HG02852 (cell line): Measurements from ENCODE around the gene NR2F1-AS1.

Experiments
- ATAC-seq: cut with Tn5 transposase; IDR thresholded peaks from one replicate; pipeline ENCODE4 v1.9.1; 2021; ENCODE audit warnings: mild to moderate bottlenecking, moderate library complexity; ENCODE audit not compliant: unreplicated experiment

NR2F1-AS1 gene

DNA sequence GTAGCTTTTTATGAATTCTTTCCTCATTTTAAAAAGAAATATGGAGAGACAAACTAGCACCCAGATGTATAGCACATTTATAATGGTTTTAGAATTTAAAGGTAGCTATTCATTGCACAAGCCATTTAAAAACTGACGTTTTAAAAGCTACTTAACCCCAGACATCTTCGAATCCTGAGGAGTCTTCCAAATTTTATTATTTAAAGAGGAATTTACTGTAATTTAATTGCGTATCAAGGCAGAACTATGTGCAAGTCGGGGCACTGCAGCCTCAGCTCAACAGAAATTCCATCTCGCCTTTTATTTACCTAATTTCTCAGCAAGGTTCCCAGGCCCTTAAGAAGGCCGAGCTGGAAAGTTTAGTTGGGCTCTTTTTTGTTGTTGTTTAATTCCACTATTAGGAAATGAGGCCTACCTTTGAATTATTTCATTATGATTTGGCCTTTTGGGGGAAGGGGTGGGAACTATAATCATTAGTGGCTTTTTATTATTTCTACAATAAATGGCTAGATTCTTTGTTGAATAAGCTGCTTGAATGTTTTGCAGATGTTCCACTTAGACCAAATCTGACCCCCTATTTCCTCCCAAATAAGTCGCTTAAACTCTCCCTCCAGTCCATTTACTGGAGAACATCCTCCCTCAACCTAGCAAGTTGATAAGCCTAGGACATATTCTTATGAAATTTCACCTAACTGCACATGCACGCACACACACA lies 22.2 kb upstream of the NR2F1-AS1 start:
- no peak for ATAC-seq

DNA sequence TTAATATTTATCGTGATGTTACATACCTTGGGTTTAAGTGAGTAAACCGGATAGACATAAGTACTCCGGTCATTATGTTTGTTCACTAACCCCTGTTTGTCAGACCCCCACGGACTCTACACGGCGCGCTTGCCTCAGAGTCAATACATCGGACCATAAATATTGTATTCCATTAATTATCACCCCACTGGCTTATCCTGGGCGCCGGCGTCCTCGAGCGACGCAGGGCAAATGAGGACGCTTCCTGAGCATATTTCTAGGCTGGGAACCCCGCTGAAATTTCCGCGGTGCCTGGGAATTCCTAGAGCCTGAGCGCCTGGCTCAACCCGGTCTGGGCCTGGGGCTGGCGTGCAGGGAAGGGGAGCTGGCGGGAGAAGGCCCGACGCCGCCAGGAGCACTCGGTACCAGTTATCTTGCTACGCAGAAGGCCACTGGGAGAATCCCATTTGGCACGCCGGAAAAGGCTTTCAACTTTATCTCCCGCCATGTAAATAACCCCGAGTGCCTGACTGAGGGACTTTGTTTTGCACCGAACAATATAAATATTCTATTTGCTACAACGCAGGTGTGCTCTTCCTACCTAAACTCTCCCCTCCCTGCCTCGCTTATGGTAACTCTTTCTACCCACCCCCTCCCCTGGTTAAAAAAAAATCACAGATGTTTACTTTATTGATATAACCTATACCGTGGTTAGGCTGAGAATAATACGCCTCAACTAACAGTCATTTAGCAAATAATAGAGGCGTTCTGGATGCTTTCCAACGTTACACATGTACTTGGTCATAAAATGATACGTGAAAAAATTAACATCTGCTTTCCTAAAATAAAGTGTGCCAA lies 21.4 kb upstream of the NR2F1-AS1 start:
- no peak for ATAC-seq

DNA sequence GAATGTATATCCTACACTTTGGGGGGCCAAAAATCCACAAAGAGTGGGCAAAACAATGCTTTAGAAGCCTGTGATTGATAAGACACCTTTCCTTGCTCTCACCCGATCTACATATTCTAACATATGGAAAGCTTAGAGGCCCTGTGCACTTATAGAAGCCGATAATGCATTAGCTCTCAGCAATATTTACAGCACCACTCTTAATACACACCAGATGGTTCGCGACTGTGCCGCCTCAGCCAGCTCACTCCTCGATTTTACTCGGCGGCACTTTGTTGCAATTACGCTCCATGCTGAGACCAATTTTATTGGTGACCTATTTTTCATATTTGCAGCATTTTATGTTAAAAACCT lies 20.8 kb upstream of the NR2F1-AS1 start:
- no peak for ATAC-seq

DNA sequence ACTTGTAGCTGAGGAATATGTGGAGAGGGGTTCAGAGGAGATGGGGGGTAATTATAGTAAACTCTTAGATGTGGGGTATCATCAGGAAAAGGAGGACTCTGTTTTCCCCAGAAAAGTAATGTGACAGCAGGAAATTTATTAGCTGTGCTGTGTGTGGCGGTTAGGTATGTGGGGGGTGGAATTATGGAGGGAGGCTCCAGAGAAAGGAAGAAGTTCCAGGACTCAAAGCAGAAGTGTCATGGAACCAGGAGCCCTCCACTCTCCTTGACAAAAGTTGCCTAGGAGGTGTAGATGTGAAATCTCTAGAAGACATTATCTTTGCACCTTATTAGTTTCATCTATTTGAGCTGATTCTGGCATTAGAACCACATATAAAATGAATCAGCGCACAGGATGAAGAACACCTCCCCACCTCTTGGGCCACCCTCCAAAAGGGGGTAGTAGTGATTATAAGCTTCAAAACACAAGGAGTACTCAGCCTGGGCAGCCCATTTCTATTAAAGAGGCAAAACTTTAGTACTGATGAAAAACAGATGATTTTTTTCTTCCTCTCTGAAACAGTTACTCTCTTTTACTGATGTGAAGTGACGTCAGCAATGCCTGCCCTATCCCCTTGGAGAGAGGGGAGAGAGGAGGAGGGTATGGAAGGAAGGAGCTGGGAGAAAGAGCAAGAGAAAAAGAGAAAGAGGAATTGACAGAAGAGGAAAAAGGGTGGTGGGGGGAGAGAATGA lies 20.2 kb upstream of the NR2F1-AS1 start:
- ATAC-seq, result no peak

DNA sequence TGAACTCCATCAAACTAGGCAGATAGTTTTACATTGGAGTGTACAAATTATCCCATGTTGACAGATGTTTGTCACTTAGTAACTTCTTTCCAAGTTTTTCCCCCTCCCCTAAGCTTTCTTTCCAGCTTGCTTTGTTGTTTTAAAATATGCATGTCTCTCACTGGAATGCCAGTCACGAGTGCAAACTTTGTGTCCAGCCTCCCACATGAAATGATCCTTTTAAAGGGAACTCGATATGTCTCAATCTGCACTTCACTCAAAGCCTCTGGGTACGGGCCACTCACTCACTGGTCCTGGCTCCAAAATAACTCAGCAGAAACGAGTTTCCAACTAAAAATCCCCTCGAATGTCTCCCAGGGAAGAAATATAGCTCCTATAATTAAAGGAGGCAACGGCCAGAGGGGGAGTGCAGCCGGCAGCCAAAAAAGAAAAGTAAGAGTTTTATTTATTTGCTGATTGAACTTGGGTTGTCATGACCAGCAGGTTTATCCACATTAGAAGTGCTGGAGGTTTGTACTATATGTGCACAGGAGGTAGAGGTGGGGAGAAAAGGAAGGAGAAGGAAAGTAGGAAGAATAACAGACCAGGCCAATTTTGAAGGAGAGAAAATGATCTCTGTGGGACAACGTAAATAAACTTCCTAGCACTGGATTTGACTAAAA lies 19.5 kb upstream of the NR2F1-AS1 start:
- no peak for ATAC-seq

DNA sequence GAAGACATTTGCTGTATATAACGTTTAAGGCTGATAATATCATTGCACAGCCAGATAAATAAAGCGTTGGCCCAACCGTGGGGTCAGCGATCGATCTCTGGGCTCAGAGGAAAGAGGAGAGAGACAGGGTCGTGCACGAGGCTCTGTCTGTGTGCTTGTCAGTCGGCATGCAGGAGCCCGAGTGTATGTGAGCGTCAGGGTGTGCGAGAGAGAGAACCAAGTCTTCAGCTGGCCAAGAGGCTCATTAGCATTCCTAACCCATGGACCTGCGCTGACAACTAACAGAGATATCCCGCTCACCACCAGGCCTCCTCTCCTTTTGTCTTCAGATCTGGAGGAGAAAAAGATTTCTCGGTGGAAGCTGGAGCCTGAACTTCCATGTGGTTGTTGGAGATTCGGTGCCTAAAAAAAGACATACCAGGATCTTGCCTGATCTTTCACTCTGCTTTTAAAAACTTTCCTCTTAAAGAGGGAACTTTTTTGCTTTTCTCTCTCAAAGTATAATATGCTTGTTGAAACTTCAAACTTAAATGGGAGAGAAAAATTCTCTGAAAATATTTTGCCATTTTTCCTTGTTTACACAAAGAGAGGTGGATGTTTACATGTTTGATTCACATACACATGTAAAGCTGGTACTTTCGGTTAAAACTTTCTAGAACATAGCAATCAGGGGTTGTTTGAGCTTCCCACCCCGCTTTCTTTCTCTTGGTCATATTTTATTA lies 18.5 kb upstream of the NR2F1-AS1 start:
- ATAC-seq, result no peak

DNA sequence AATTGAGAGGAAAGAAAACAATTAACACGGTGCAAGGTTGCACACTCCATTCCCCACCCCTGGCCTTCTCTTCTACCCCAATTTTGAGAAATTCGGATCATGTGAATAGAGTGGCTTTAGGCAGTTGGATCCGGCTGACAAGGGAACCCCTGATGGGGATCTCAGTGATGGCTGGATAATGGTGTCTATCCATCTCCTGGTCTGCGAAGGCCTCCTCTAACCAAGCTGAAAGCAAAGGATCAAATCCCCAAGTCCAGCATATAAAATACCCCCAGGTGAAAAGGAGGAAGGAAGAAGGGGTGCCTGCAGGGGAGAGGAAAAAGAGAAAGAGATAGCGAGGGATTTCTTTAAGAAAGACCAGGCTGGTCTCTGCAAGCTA lies 18.0 kb upstream of the NR2F1-AS1 start:
- ATAC-seq, result no peak

DNA sequence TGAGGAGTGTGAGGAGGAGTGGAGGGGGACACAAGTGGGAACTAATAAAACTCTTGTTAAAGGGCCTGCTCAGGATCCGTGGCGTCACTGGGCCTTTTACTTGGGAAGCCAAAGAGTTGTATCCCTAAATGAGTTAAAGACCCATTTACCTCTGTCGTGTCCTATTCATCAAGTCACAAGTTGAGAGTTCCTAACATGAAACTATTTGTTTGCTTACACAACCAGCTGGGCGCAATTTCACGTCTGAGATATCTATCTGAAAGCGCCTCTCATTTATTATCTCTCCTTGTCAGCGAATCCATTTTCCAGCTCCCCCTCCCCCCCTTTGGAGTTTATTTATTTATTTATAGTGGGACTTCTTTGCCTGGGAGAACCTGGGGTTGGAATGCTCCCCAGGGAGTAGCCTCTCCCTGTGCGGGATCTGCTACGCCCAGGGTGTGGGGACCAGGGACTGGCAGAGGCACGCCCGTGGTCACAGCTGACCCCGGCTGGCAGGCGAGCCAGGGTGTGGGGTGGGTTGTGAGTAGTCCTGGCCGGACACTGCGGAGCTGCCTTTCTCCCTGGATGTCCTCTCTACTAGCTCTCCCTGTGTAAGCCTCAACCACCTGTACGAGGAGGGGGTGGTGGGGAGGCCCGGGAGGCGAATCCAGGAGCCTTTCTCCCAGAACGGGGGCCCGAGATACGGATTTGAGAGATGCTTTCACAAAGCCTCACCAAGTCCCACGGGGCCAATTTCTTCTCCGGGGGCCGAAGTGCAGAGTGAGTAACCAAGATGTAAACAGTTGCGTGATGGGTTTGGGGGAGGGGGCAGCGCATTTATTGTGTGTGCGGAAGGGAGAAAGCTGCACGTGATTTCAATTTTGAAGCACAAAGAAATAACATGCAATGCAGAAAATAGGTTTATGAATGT lies 17.3 kb upstream of the NR2F1-AS1 start:
- ATAC-seq, result no peak

DNA sequence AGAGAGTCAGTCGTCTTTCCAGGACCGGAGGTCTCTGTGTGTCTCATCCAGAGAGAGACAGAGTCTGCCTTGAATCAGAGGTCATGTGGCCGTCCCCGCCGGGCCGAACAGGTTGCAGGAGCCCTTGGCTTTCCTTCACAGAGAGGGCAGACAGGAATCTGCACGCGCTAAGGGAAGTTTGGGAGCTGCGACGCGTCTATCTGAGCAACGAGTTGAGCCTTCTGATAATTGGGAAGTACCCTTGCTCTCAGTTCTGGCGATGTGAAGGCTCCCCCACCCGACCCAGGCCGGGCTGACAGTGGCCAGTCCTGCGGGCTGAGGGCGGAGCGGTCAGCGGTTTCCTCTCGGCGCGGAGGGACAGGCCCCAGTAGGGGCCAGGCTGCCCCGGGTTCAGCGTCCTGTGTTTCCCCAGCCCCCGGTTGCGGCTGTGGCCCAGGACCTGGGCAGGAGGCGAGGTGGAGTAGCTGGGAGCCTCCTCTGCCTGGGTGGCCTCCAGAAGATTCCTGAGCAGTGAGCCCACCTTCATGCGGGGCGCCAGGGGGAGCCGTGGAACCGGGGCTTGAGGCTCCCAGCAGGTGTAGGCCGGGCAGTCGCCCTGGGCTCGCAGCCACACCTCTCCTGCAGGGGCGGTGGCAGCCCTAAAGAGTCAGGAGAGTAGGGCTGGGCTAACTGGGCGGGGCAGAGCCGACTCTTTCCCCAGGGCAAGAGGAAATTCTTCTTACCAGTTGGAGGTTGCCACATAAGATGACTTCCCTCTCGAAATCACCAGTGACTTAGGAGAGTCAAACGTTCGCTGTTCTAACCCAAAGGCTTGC lies 15.9 kb upstream of the NR2F1-AS1 start:
- ATAC-seq, result no peak

DNA sequence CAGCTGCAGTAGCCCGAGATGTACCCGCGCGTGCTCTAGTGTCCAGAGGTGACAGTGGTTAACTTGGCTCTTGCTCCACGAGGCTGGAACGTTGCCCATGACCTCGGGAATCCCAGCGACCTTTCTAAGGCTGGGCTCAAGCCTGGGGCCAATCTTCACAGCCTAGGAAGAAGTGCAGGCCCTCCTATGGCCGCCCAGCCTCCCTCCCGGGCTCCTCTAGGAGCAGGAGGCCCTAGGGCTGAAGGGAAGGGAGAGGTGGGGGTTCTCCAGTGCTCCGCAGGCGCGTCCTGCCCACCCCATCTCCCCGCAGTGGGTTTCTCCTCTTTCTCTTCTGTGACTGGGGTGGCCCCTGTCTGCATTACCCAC lies 15.3 kb upstream of the NR2F1-AS1 start:
- ATAC-seq, result no peak

DNA sequence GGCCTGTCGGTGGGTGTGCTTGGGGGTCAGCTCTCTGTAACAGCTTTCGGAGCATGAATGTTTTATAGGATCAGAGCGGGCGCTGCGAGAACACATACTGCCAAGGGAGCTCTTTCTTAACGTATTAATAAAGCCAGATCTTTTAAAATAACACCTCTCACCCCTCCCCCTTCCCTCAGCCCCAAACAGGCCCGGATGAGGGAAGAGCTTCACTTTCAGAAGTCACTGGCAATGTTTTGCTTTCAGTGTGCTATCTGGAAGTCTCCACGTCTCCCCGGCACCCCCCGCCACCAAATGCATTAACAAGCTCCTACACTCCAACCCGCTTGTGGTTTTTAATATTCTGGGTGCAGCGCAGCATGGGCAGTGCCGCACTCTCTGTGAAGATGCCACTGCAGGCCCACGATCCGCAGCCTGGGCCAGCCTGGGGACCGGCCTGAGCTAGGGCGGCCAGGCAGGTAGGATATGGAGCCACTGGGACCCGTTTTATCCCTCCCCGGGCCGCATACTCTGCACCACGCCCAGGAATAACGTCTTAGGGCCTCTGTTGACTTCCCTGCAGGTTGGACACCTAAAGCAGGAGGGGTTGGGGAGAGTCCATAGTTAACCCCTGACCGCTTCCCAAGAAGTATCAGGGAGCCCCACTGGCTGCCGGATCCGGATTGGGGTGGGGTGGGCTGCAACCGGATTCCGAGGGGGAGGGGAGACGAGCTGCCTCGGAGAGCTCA lies 14.6 kb upstream of the NR2F1-AS1 start:
- ATAC-seq, result no peak

DNA sequence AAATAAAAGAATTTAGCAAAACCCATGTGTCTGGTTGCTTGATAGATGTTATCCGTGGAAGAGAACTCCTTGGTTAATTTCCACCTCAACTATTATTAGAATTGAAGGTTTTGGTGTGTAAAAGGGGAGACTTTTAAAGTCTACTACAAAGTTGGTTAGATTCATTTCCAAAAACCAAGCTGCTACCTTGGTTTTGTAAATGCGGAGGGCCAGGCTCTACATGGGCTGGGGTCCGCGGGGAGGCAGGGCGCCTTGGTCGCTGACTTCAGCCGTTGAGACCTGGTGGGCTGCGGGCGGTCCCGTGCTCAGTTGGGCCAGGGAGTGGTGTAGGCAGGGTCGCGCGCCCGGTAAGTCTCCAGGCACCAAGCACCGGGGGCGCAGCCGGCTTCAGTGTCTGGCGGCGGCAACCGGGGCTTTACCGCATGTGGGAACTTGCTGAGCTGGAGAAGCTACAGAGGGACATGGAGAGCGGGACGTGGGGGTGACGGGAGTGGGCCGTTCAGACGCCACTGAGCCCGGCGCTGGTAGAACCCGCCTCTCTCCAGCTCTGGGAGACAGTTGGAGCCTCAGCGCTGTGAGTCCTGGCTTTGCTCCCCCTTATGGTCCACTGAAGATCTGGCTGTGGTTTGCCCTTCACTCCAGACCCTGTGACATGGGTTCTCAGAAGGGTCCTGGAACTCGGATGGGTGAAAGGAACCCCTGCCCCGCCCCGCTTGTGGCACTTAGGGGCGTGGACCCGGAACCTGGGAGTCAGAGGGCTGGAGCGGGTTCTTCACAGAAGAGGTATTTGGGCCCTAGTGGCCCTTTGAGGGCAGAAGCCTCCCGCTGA lies 13.8 kb upstream of the NR2F1-AS1 start:
- no peak for ATAC-seq

DNA sequence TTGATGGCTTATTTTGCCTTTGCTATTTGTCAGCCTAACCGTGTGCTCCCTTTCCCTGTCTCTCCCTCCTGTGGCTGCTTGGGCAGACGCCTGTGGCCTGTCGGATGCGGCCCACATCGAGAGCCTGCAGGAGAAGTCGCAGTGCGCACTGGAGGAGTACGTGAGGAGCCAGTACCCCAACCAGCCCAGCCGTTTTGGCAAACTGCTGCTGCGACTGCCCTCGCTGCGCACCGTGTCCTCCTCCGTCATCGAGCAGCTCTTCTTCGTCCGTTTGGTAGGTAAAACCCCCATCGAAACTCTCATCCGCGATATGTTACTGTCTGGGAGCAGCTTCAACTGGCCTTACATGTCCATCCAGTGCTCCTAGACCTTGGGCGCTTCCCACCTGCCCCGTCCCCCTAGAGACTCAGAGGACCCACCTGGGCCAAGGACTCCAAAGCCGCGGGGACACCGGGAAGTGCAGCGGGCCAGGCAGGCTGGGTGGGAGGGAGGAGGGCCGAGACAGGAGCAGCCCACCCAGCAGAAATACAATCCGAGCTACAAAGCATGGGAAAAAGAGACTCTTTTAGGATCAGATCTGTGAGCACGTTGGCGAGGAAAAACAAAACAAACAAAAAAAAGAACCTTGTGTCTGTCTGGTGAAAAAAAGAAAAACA lies 12.6 kb upstream of the NR2F1-AS1 start:
- ATAC-seq, result no peak

DNA sequence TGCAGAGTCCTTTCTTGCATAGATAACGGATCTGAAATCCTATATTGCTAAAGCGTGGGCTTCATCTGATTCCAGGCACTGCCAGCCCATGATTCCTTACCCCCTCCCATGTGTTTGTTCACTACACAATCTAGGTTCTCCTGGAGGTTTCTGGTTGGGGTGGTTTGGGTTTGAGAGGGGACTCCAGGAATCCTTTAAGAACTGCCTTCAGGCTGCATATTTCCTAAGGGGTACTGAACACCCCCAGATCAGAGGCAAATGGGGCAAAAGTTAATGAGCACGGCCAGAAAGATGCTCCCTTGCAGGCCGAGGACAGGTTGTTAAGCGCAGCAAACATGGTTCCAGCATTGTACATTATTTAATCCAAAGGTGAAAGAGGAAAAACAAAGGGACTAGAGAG lies 11.9 kb upstream of the NR2F1-AS1 start:
- no peak for ATAC-seq

DNA sequence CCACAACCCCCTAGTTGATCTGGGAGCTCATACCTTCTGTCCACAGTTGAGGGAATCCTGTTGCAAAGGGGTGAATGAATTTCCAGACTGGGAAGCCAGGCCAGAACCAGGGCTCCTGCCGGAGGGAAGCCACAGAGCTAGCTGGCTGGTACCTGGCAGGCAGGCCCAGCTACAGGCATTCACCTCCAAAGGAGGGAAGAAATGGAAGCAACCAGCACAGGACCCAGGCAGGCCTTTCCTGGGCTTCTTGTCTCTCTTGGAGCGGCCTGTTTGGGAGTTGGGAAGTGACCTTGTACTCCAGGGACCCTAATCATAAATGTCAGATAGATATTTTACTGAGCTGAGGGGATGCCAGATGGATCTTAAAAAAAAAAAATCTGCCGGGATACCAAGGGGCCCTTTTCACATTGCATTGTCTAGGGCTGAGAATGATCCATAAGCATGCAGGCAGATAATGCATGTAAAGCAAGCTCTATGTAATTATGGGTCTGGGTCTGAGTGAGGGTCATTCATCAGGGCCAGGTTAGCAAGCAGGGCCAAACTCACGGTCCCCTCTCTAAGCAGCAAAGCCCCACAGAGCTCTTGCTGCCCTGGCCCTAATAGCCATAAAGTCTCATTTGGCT lies 10.4 kb upstream of the NR2F1-AS1 start:
- ATAC-seq, result no peak

DNA sequence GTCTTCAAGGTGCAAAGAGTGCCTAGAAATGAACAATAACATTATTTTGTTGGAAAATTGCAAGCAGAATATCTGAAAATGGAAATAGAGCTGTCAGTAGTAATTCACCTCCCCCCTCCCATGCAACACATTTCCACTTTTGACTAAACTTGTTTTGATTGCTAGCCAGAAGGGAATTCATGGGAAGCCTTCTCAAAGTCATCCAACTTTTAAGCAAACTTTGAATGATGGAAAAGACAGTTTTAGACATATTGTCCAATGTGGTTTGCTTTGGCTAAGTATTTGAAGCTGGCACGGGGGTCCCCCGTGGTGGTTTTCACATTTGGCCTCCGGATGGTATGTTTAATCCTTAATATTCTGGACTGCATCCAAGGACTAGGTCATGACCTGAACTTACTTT lies 9.5 kb upstream of the NR2F1-AS1 start:
- no peak for ATAC-seq
